OCI-LY1 (cell line): ENCODE results near the gene SPTY2D1.

Experiments
- CTCF ChIP-seq: fragments of 200-600 bp; sonication (generic), shearing (Covaris generic); IDR thresholded peaks from 2 replicates; pipeline ENCODE4 v1.5.1; 2017; ENCODE audit warnings: mild to moderate bottlenecking, antibody characterized with exemption, low read length, moderate library complexity, mixed read lengths
- EZH2 ChIP-seq: fragments of 200-600 bp; sonication (generic), shearing (Covaris generic); IDR thresholded peaks from 2 replicates; pipeline ENCODE4 v1.8.0; 2017; ENCODE audit warnings: borderline replicate concordance, mixed run types, mild to moderate bottlenecking, antibody characterized with exemption, low read length, moderate library complexity, mixed read lengths

- TF ChIP-seq CTCF (no peak), EZH2 (no peak)
Measured at GRCh38 chr11:18564149-18564548, 70.0 kb downstream of the SPTY2D1 start.
